ENCODE results near the gene METTL9.
"Not testable (repeated sequence)": the region's sequence is repeated elsewhere in the genome, so short reads cannot be mapped to it uniquely, and the experiment has no call there.

The METTL9 gene

DNA sequence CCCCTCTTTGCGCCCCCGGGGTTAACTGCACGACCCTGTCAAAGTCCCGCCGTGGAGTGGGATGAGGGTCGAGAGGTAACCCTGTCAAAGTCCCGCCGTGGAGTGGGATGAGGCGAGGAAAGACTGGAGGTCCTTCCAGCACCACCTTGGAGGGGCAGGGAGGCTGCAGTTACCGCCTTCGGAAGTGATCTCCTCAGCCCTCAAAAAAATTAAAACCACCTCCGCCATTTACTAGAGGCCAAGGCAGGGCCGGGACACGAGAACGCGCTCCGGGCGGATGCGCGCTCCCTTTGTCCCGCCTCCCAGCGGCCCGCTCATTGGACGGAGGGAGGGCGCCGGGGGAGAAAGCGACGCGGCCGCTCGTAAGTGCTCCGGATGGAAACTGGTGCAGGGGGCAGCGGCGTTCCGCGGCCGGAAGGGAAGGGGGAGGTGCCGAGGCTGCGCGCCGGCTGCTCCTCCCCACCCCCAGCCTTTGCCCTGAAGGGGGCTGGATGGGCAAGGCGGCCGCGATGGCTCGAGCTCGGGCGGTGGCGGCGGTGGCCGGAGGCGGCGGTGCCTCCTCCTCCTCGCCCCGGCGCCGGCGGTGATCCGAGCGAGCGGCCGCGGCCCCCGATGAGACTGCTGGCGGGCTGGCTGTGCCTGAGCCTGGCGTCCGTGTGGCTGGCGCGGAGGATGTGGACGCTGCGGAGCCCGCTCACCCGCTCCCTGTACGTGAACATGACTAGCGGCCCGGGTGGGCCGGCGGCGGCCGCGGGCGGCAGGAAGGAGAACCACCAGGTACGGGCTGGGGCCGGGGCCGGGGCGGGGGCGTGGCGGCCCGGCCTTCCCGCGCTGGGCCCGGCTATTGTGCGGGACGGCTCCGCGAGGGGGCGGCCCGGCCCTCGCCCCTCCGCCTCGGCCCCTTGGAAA is at the start of gene METTL9:
TSS of gene METTL9 (plus strand) at position 456 of the 909 bp plus-strand sequence. CDS start at position 613, 157 bp downstream.
- DNase-seq (ENCODE audit: low read depth), result peak; percentile 88

DNA sequence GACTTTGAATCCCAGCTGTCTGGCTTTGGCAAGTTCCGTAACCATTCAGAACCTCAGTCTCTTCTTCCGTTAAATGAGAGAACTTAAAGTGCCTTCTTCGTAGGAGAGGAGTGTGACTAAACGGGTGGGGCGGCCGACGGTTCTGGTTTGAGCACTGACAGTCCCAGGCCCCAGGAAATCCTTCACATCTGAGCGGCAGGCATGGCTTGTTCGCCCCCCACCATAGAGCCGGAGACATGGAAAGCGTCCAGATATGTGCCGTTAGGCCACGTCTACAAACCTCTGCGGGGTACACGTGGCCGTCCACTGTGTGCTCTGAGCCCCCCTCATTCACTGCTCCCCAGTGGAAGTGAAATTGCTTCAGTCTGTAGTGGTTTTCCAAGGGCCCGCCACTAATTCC is 49.4 kb upstream of the METTL9 start:
- DNase-seq (ENCODE audit: low read depth), result not testable (repeated sequence)

DNA sequence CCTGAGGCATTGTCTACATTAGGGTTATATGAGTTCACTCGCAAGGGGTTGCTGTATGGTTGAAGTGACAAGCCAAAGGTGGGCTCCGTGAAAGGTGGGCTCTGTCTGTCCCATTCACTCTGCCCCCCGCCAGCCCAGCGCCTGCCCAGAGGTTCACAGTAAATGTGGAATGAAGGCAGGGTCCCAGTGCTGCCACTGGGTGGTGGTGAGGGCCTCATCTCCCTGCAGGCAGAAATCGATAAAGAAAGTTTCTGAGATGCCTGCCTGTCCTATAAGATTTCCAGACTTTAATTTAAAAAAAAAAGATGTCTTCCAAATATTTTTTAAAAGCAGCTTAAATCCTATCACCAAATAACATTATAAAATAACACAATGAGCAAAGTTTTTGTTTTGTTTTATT is 48.9 kb upstream of the METTL9 start:
- DNase-seq (ENCODE audit: low read depth), result not testable (repeated sequence)

DNA sequence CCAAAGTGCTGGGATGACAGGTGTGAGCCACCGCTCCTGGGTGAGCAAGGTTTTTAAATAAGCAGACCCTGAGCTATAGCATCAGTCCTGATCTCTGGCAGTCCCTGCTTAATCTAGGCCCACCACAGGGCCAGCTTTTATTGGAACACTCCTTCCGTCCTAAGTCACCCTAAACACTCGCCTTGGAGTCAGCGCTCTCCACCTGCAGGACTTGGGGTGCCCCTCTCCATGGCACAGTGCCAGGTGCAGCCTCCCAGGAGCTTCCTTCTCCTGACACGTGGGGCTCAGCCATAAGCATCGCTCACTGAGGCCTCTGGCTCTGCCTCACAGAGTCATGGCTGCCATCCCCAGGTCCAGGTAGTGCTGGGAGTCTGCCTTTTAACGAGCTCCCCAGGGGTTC is 48.3 kb upstream of the METTL9 start:
- not testable (repeated sequence) for DNase-seq (ENCODE audit: low read depth)

DNA sequence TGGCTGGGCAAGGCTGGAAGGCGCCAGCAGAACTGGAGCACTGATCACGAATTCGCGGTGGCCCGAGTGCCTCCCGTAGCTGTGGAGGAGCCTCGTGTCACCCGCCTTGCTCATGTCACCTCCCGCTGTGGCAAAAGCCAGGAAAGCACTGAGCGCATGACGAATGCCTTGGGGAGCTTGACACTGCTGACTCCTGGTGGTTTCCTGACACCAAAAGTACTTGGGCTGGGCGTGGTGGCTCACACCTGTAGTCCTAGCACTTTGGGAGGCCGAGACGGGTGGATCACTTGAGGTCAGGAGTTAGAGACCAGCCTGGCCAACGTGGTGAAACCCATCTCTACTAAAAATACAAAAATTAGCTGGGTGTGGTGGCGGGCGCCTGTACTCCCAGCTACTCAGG is 47.8 kb upstream of the METTL9 start:
- DNase-seq (ENCODE audit: low read depth), result not testable (repeated sequence)

DNA sequence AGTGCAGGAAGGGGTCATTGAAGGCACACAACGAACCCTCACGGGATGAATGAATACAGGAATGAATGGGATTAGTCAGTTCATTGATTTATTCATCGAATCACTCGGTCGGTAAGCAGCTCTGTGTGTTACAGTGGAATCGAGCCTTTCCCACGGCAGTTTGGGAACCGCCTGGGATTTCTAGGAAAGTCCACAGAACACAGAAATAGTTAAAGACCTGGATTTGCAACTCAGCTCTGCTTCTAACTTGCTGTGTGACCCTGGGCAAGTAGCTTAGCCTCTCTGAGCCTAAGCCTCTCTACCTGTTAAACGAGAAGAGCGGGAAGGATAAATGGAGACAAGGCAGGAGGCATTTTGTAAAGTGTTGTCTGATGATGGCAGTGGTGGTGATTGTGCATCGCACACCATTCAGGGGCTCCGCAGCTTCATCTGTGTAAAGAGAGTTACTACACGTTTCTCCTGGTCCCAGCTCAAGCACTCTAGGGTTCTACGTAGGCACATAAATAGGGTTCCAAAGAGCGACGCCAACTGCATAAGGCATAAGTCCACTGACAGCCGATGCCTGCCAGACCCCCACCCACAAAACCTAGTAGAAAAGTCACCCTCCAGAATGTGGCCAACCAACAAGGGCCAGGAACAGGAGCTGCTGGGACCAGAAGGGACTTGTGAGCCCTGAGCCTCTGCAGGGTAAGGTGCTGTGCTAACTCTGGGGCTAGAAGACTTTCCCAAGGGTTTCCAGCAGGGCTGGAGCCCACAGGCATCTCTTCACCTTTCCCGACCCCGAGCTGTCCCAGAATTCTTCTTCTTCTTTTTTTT is 45.7 kb upstream of the METTL9 start:
- DNase-seq (ENCODE audit: low read depth), result not testable (repeated sequence)

DNA sequence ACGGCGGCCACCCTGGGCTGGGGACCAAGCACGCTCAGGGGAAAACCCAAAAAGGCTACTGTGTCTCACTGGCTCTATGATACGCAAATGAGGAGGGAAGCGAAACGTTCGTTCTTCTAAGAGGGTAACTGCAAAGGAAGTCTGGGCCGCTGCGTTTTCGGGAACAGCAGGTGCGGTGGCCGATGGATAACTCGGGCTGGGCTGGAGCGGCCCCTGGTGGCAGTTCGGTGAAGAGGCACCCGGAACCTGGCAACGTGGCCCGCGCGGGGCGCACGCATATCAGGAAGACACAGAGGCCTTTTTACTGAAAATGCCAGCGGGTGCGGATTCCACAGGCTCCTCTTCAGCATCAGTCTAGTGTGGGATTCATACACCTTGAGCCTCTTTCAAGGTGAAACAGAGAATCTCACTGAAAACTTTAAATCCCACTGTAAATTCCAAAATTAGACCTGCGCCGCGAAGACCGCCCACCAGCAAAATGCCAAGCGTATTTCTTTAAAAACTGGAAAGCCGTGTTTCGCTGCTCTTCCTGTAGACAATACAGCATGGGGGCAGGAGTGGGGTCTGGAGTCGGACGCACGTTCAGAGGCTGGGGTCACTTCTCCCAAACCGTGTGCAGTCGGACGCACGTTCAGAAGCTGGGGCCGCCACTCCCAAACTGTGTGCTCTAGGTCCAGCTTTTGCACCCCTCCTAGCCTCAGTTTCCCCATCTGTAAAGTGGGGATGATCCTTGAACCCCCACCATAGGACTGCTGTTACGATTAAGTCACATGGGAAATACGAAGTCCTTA is 44.4 kb upstream of the METTL9 start:
- DNase-seq (ENCODE audit: low read depth), result peak; percentile 79

DNA sequence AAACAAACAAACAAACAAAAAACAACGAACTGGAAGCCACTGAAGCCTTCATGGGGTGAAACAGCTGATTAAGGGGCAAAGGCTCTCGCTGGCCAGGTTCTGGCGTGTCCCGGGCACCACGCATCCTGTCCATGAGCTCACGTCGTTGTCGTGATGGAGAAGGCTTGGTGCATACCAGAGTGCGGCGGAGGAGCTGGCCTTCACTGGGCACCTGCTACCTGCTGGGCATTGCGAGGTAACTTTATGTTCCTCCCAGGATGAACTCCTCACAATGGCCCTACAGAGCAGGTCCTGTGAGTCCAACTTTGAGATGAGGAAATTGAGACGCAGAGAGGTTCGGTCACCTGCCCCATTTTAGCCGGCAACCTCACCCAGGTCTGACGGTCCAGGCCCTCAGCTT is 43.8 kb upstream of the METTL9 start:
- not testable (repeated sequence) for DNase-seq (ENCODE audit: low read depth)

DNA sequence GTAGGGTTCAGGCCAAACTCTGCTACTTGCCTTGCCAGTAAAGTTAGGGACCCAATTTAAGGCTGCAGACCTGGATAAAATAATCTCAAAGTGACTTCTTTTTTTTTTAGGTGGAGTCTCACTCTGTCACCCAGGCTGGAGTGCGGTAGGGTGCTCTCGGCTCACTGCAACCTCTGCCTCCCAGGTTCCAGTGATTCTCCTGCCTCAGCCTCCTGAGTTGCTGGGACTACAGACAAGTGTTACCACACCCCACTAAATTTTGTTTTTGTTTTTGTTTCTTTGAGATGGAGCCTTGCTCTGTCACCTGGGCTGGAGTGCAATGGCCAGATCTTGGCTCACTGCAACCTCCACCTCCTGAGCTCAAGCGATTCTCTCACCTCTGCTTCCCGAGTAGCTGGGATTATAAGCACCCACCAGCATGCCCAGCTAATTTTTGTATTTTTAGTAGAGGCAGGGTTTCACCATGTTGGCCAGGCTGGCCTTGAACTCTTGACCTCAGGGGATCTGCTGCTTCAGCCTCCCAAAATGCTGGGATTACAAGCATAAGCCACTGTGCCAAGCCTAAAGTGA is 43.3 kb upstream of the METTL9 start:
- not testable (repeated sequence) for DNase-seq (ENCODE audit: low read depth)

DNA sequence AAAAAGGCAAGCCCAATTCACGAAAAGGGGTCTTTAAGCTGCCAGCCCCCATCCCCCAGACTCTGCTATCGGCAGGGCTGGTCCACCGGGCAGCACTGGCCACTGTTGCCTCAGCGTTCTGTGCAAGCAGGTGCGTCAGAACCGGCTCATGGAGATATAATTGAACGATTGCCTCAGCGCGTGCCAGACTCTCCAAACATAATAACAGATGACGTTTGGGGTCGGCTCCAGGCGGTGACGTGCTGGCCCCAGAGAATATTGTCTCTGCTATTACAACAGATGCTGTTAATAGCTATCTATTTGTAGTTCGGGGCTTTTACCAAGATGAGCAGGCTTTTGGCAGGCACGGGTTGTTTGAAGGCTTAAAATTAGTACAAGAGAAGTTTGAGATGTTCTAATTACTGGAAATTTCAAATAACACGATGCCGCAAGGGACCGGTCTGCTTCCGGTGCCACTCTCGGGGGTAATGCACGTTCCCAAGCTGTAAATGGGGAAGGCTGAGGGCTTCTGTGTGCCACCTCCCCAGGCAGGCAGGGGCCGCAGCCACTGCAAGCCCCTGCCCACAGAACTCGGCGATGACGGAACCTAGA is 42.6 kb upstream of the METTL9 start:
- not testable (repeated sequence) for DNase-seq (ENCODE audit: low read depth)

DNA sequence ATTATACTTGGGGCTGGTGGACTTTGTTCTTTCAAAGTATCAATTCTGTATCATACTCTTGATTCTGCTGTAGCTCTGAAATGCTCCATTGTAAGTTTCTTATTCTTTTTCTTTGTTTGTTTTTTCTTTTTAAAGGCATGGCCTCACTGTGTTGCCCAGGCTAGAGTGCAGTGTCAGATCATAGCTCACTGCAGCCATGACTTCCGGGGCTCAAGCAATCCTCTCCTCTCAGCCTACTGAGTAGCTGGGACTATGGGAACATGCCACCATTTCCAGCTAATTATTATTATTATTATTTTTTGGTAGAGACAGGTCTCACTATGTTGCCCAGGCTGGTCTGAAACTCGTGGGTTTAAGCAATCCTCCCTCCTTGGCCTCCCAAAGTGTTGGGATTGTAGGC is 38.9 kb upstream of the METTL9 start:
- DNase-seq (ENCODE audit: low read depth), result no peak

DNA sequence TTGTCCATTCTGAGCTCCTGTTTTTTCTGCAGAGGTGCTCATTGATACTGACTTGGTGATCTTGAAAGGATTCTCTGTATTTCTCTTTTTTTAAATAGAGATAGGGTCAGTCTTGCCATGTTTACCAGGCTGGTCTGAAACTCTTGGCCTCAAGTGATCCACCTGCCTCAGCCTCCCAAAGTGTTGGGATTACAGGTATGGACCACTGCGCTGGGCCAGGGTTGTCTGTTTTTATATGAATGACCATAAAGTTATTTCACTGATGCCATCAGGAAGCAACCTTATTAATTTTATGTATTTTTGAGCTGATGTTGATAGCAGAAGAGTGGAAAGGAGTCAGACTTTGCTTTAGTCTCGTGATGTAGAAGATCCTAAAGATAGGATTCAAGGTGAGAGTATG is 35.7 kb upstream of the METTL9 start:
- no peak for DNase-seq (ENCODE audit: low read depth)

DNA sequence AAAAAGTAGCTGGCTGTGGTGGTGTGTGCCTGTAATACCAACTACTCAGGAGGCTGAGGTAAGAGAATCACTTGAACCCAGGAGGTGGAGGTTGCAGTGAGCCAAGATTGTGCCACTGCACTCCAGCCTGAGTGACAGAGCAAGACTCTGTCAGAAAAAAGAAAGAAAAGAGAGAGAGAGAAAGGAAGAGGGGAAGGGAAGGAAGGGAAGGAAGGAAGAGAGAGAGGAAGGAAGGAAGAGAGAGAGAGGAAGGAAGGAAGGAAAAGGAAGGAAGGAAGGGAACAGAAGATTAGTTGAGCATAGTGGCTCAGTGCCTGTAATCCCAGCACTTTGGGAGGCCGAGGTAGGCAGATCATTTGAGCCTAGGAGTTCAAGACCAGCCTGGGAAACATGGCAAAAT is 35.0 kb upstream of the METTL9 start:
- not testable (repeated sequence) for DNase-seq (ENCODE audit: low read depth)

DNA sequence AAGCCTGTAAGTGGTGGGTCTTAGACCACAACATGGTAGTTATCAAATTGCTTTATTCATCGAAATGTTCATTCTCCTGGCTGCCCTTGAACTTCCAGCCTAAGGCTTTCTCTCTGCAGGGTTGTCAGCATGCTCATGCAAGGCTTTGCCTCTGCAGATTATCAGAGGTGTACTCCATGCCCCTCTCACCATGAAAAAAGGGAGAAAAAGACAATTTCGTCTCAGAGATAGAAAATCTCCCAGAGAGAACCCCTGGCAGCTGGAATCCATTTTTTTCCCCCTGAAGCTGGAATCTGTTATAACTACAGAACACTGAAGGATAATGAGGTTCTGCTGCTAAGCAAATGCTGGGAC is 33.9 kb upstream of the METTL9 start:
- no peak for DNase-seq (ENCODE audit: low read depth)

DNA sequence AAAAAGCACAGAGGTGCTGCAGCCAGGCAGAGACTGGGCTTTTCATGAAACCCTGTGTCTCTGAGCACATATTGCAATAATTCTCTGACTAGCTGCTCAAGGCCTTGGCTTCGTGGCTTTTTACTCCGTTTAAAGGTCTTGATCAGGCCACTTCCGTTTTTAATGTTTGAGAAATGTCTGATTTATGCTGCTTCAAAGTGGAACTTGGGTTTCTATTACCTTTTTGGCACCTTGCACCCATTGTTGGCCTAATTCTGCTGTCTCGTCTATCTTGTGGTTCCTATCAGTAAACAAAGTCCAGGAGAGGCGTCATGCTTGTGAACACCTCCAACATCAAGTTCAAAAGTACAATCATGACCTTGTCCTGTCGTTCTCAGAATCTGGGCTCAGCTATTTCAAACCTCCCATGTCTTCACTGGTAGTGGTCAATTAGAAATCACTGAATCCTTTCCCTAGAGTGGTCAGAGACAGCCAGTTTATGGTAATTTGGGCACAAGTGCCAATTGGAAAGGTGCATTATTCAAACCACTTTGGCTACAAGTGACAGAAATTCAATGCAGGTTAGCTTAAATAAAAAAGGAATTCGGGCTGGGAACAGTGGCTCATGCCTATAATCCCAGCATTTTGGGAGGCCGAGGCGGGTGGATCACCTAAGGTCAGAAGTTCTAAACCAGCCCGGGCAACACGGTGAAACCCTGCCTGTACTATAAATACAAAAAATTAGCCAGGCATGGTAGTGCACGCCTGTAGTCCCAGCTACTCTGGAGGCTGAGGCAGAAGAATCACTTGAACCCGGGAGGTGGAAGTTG is 33.3 kb upstream of the METTL9 start:
- DNase-seq (ENCODE audit: low read depth), result no peak

DNA sequence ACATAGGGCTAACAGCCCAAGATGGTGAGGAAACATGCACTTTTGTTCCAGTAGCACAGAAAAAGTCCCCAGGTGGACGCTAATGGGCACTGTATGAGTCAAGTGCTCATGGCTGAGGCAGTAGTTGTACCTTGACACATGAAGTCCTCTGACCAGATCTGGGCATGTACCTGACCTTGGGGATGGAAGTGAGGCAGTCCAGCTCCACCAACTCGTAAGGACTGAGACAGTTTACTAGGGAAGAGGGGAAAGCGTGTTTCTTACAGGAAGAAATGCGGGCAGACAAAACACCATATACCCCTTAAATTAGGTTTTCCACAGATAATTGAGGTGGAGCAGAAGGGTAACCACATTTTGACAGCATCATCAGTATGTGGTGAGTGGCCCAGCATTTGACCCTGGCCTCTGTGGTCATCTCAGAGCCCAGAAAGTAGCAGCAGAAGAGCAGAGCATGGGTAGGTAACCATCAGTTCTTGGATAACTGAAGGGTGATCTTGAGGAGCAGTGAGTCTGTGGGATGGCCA is 32.4 kb upstream of the METTL9 start:
- DNase-seq (ENCODE audit: low read depth), result no peak

DNA sequence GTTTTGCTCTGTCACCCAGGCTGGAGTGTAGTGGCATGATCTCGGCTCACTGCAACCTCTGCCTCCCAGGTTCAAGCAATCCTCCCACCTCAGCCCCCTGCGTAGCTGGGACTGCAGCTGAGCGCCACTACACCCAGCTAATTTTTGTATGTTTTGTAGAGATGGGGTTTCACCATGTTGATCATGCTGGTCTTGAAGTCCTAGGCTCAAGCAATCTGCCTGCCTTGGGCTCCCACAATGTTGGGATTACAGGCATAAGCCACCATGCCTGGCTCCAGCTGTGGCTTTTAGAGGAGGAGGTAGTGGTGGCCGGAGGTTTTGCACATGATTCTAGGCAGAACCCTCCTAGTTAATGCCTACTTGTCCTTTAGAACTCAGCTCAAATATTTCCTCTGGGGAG is 31.9 kb upstream of the METTL9 start:
- DNase-seq (ENCODE audit: low read depth), result not testable (repeated sequence)

DNA sequence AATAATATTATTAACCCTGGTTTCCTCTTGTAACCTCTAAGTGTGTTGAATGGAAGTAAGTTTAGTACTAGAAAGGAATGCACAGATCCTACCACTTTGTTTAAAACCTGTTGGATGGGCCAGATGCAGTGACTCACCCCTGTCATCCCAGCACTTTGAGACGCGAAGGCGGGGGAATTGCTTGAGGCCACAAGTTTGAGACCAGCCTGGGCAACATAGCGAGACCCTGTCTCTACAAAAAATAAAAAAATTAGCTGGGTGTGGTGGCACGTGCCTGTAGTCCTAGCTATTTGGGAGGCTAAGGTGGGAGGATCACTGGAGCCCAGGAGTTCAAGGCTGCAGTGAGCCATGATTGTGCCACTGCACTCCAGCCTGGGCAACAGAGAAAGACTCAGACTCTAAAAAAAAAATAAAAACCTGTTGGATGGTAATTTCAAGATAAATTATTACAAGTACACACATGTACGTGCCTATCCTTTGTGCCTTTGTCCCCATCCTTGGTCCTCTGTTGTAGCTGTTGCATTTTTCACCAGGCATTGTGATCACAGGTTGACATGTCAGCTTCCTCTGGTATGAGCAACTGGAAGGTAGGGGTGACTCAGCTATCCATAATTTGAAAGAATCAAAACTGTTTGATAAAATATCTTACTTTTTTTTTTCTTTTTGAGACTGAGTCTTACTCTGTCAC is 30.7 kb upstream of the METTL9 start:
- no peak for DNase-seq (ENCODE audit: low read depth)

DNA sequence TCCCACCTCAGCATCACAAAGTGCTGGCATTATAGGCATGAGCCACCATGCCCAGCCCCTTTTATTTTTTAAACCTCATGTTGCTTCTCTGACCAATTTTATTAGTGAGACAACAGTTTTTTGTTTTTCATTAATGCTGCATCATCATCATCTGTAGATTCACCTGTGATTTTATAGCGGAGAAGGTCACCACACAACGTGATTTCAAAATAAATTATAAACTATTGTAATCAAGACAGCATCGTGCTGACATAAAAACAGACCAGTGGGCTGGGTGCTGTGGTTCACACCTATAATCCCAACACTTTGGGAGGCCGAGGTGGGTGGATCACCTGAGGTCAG is 28.7 kb upstream of the METTL9 start:
- no peak for DNase-seq (ENCODE audit: low read depth)

DNA sequence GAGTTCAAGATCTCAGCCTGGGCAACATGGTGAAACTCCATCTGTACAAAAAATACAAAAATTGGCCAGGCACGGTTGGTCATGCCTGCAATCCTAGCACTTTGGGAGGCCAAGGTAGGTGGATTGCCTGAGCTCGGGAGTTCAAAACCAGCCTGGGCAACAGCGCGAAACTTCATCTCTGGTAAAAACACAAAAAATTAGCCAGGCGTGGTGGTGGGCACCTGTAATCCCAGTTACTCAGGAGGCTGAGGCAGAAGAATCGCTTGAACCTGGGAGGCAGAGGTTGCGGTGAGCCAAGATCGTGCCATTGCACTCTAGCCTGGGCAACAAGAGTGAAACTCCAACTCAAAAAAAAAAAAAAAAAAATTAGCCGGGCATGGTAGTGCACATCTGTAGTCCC is 25.9 kb upstream of the METTL9 start:
- DNase-seq (ENCODE audit: low read depth), result not testable (repeated sequence)

Measured in stimulated activated CD8-positive, alpha-beta memory T cell treated with anti-CD3 and anti-CD28 coated beads, Interleukin-15, amount 100 ng/mL, for 1 hour (primary cell).